Ectodermal cell (in vitro differentiated cells): ENCODE measurements around the gene TIMP3.

Experiments used
- H3K27ac ChIP-seq: 2 replicates; pipeline ENCODE4 v1.7.0; 2013; ENCODE audit warnings: mild to moderate bottlenecking, low read depth, low read length; ENCODE audit not compliant: insufficient read depth, poor library complexity, severe bottlenecking
- H3K27me3 ChIP-seq: 2 replicates; pipeline ENCODE4 v1.7.0; 2013; ENCODE audit warnings: mild to moderate bottlenecking, low read length; ENCODE audit not compliant: insufficient read depth, control insufficient read depth, poor library complexity, severe bottlenecking
- H3K36me3 ChIP-seq: one replicate; pipeline ENCODE4 v1.7.0; 2013; ENCODE audit warnings: low read length; ENCODE audit not compliant: control insufficient read depth, insufficient read depth
- H3K4me1 ChIP-seq: one replicate; pipeline ENCODE4 v1.7.0; 2013; ENCODE audit warnings: low read length; ENCODE audit not compliant: control insufficient read depth, insufficient read depth
- H3K4me3 ChIP-seq: 2 replicates; pipeline ENCODE4 v1.7.0; 2013; ENCODE audit warnings: low read depth, low read length, control low read depth; ENCODE audit not compliant: insufficient read depth
- H3K9me3 ChIP-seq: 2 replicates; pipeline ENCODE4 v1.7.0; 2013; ENCODE audit warnings: mild to moderate bottlenecking, low read length, moderate library complexity; ENCODE audit not compliant: control insufficient read depth
- WGBS, 2 experiments: methylation state at CpG; one replicate each; pipeline ENCODE4 v1.1.7; 2013; ENCODE audit warnings: missing lambda C conversion rate in 2 of 2; 5-methylcytosine and 5-hydroxymethylcytosine counted together

The TIMP3 gene

GRCh38 chr22:32841175-32841574, 39.7 kb downstream of the TIMP3 start:
- H3K4me1 ChIP-seq = peaks cover 9% of the 10 kb centered on the region
- H3K27ac ChIP-seq = no peak overlapping the region
- 94 to 95% methylated on average over 6 of the region's 6 CpGs for WGBS, 2 experiments
- H3K4me3 ChIP-seq = no peak overlapping the region
- H3K36me3 ChIP-seq = no peaks in the 10 kb centered on the region
- H3K27me3 ChIP-seq = no peaks in the 10 kb centered on the region
- H3K9me3 ChIP-seq = no peaks in the 10 kb centered on the region

GRCh38 chr22:32842486-32842885, 41.0 kb downstream of the TIMP3 start:
- Histone ChIP-seq H3K27me3 (no peaks in the 10 kb centered on the region), H3K4me1 (peaks cover 9% of the 10 kb centered on the region), H3K4me3 (no peak overlapping the region), H3K9me3 (no peaks in the 10 kb centered on the region), H3K27ac (no peak overlapping the region), H3K36me3 (no peaks in the 10 kb centered on the region)
- 96% methylated on average over 4 of the region's 4 CpGs for whole genome bisulfite sequencing, 2 experiments

GRCh38 chr22:32843300-32843699, 41.8 kb downstream of the TIMP3 start:
- Histone ChIP-seq H3K27me3 (no peaks in the 10 kb centered on the region), H3K4me3 (no peak overlapping the region), H3K27ac (no peak overlapping the region), H3K36me3 (no peaks in the 10 kb centered on the region), H3K4me1 (peaks cover 9% of the 10 kb centered on the region), H3K9me3 (no peaks in the 10 kb centered on the region)
- WGBS, 2 experiments = 93 to 98% methylated on average over 8 of the region's 8 CpGs

GRCh38 chr22:32844251-32844650, 42.7 kb downstream of the TIMP3 start:
- WGBS, 2 experiments = 94 to 100% methylated on average over 1 of the region's 1 CpG
- Histone ChIP-seq H3K27ac (no peak overlapping the region), H3K4me1 (peaks cover 9% of the 10 kb centered on the region), H3K36me3 (no peaks in the 10 kb centered on the region), H3K9me3 (no peaks in the 10 kb centered on the region), H3K4me3 (no peak overlapping the region), H3K27me3 (no peaks in the 10 kb centered on the region)

GRCh38 chr22:32846780-32847491, 45.4 kb downstream of the TIMP3 start:
- no peak overlapping the region for H3K4me3 ChIP-seq
- WGBS, 2 experiments = 92 to 94% methylated on average over 14 of the region's 14 CpGs
- H3K27me3 ChIP-seq = no peaks in the 10 kb centered on the region
- no peaks in the 10 kb centered on the region for H3K4me1 ChIP-seq
- no peaks in the 10 kb centered on the region for H3K36me3 ChIP-seq
- no peaks in the 10 kb centered on the region for H3K9me3 ChIP-seq
- no peak overlapping the region for H3K27ac ChIP-seq

GRCh38 chr22:32848226-32848625, 46.7 kb downstream of the TIMP3 start:
- Histone ChIP-seq H3K4me1 (no peaks in the 10 kb centered on the region), H3K36me3 (no peaks in the 10 kb centered on the region), H3K27ac (no peak overlapping the region), H3K4me3 (no peak overlapping the region), H3K9me3 (no peaks in the 10 kb centered on the region), H3K27me3 (no peaks in the 10 kb centered on the region)
- 50% methylated on average over 1 of the region's 1 CpG for WGBS, 2 experiments

GRCh38 chr22:32849501-32849900, 48.0 kb downstream of the TIMP3 start:
- no peaks in the 10 kb centered on the region for H3K36me3 ChIP-seq
- no peak overlapping the region for H3K4me3 ChIP-seq
- no peaks in the 10 kb centered on the region for H3K9me3 ChIP-seq
- H3K4me1 ChIP-seq = no peaks in the 10 kb centered on the region
- 91 to 96% methylated on average over 4 of the region's 4 CpGs for WGBS, 2 experiments
- H3K27me3 ChIP-seq = no peaks in the 10 kb centered on the region
- no peak overlapping the region for H3K27ac ChIP-seq

GRCh38 chr22:32850157-32850556, 48.7 kb downstream of the TIMP3 start:
- 89 to 95% methylated on average over 3 of the region's 3 CpGs for WGBS, 2 experiments
- no peak overlapping the region for H3K27ac ChIP-seq
- no peak overlapping the region for H3K4me3 ChIP-seq
- no peaks in the 10 kb centered on the region for H3K4me1 ChIP-seq
- no peaks in the 10 kb centered on the region for H3K36me3 ChIP-seq
- H3K27me3 ChIP-seq = no peaks in the 10 kb centered on the region
- no peaks in the 10 kb centered on the region for H3K9me3 ChIP-seq

- H3K27me3 ChIP-seq = no peaks in the 10 kb centered on the region
- H3K4me3 ChIP-seq = no peak overlapping the region
- WGBS, 2 experiments = 92 to 97% methylated on average over 11 of the region's 11 CpGs
- no peaks in the 10 kb centered on the region for H3K4me1 ChIP-seq
- no peak overlapping the region for H3K27ac ChIP-seq
- H3K9me3 ChIP-seq = no peaks in the 10 kb centered on the region
- no peaks in the 10 kb centered on the region for H3K36me3 ChIP-seq
These were observed 49.3 kb downstream of the TIMP3 start for GRCh38 chr22:32850591-32851517.
